HG03469 (cell line): ENCODE results near the gene KCNK5.

Experiments
- ATAC-seq: cut with Tn5 transposase; IDR thresholded peaks from one replicate; pipeline ENCODE4 v1.9.1; 2021; ENCODE audit warnings: mild to moderate bottlenecking, moderate library complexity, moderate number of reproducible peaks; ENCODE audit not compliant: unreplicated experiment

KCNK5 gene

GRCh38 chr6:39199976-39200375, 29.3 kb downstream of the KCNK5 start:
- no peak for ATAC-seq

GRCh38 chr6:39199231-39199940, 29.9 kb downstream of the KCNK5 start:
- ATAC-seq = no peak

GRCh38 chr6:39198528-39198927, 30.7 kb downstream of the KCNK5 start:
- no peak for ATAC-seq

GRCh38 chr6:39197922-39198500, 31.3 kb downstream of the KCNK5 start:
- ATAC-seq = no peak

- no peak for ATAC-seq
Observed at GRCh38 chr6:39197521-39197920, 31.8 kb downstream of the KCNK5 start.

GRCh38 chr6:39196673-39197091, 32.6 kb downstream of the KCNK5 start:
- no peak for ATAC-seq

- ATAC-seq = no peak
Observed at GRCh38 chr6:39195792-39196385, 33.4 kb downstream of the KCNK5 start.

GRCh38 chr6:39194466-39194865, 34.8 kb downstream of the KCNK5 start:
- ATAC-seq = no peak

GRCh38 chr6:39193201-39193791, 36.0 kb downstream of the KCNK5 start:
- ATAC-seq = no peak

GRCh38 chr6:39192736-39193135, 36.5 kb downstream of the KCNK5 start:
- no peak for ATAC-seq

- no peak for ATAC-seq
Observed at GRCh38 chr6:39191236-39191930, 37.9 kb downstream of the KCNK5 start.

- no peak for ATAC-seq
Observed at GRCh38 chr6:39190545-39191235, 38.6 kb downstream of the KCNK5 start.

- ATAC-seq = no peak
Observed at GRCh38 chr6:39189915-39190544, 39.2 kb downstream of the KCNK5 start.

- ATAC-seq = no peak
Observed at GRCh38 chr6:39189131-39189530, 40.1 kb downstream of the KCNK5 start.

- ATAC-seq = no peak
Observed at GRCh38 chr6:39188571-39188970, 40.7 kb downstream of the KCNK5 start.

- ATAC-seq = no peak
Observed at GRCh38 chr6:39188098-39188450, 41.2 kb downstream of the KCNK5 start.

GRCh38 chr6:39184906-39185580, 44.2 kb downstream of the KCNK5 start:
- ATAC-seq = no peak

- no peak for ATAC-seq
Observed at GRCh38 chr6:39182604-39183003, 46.7 kb downstream of the KCNK5 start.

GRCh38 chr6:39181826-39182225, 47.4 kb downstream of the KCNK5 start:
- no peak for ATAC-seq

- no peak for ATAC-seq
Observed at GRCh38 chr6:39181333-39181732, 47.9 kb downstream of the KCNK5 start.
